Activated CD8-positive, alpha-beta T cell treated with anti-CD3 and anti-CD28 coated beads for 36 hours (primary cell): ENCODE measurements around the gene TERT. TPM values are rescaled to one million over a fixed set of nuclear protein-coding genes. Genes with fewer than 3 reads are reported as not detected.

ENCODE experiments used
- ATAC-seq: fragments of 200-7000 bp; cut with Tn5 transposase; one replicate; pipeline ENCODE4 v1.10.0; 2021; ENCODE audit warnings: mild to moderate bottlenecking, moderate library complexity
- CTCF ChIA-PET: fragments of 350-600 bp; sonication (Branson Sonifier 250); formaldehyde crosslinking; loops from one replicate; lab custom pipeline; 2021; ENCODE audit warnings: antibody characterized with exemption; lab: Charles Lee
- POLR2A ChIA-PET: fragments of 350-600 bp; sonication (Branson Sonifier 250); formaldehyde crosslinking; loops from one replicate; lab custom pipeline; 2021; ENCODE audit warnings: antibody characterized with exemption; lab: Charles Lee
- DNase-seq: peaks from one replicate; pipeline ENCODE4 v3.0.0-alpha.2; 2020
- H3K27ac Mint-ChIP-seq: one replicate; pipeline ENCODE4 v1.8.0; 2021; ENCODE audit warnings: mild to moderate bottlenecking, mixed read lengths
- H3K27me3 Mint-ChIP-seq: one replicate; pipeline ENCODE4 v1.8.0; 2021; ENCODE audit warnings: mixed read lengths
- H3K36me3 Mint-ChIP-seq: one replicate; pipeline ENCODE4 v1.8.0; 2021; ENCODE audit warnings: low read depth, mixed read lengths
- H3K4me1 Mint-ChIP-seq: one replicate; pipeline ENCODE4 v1.8.0; 2021; ENCODE audit warnings: low read depth, mixed read lengths
- H3K4me3 Mint-ChIP-seq: one replicate; pipeline ENCODE4 v1.8.0; 2021; ENCODE audit warnings: mild to moderate bottlenecking, moderate library complexity, mixed read lengths
- H3K9me3 Mint-ChIP-seq: one replicate; pipeline ENCODE4 v1.8.0; 2021; ENCODE audit warnings: mixed read lengths
- intact Hi-C: fragments of 100-400 bp; cut with micrococcal nuclease; formaldehyde crosslinking; loops from one replicate; pipeline ENCODE4 v1.10.0; 2022
- total RNA-seq, 2 experiments: library from RNA; stranded (reverse); gene quantifications; one replicate each; pipeline ENCODE4 v1.2.3, GENCODE V29; 2021
- TF ChIP-seq, protein P1 (sequence below): fragments of 200-600 bp; IDR thresholded peaks from one replicate; pipeline ENCODE4 v1.8.0; 2022; ENCODE audit warnings: antibody characterized with exemption, mild to moderate bottlenecking

The TERT gene
- total RNA-seq, 2 experiments from 2014 or later: 12.5 to 12.7 TPM

GRCh38 chr5:1222621-1223277 is 72.1 kb downstream of the TERT start:
- CTCF ChIA-PET: no interaction called here
- POLR2A ChIA-PET: no interaction called here
- ATAC-seq: no peak
- peaks cover 7% of the 10 kb centered on the region for H3K4me1 Mint-ChIP-seq
- intact Hi-C loops: no loop called here
- no peak overlapping the region for H3K27ac Mint-ChIP-seq
- no peak for DNase-seq
- no peaks in the 10 kb centered on the region for H3K36me3 Mint-ChIP-seq
- H3K9me3 Mint-ChIP-seq: no peaks in the 10 kb centered on the region
- no peak overlapping the region for H3K4me3 Mint-ChIP-seq
- TF ChIP-seq, protein P1, sequence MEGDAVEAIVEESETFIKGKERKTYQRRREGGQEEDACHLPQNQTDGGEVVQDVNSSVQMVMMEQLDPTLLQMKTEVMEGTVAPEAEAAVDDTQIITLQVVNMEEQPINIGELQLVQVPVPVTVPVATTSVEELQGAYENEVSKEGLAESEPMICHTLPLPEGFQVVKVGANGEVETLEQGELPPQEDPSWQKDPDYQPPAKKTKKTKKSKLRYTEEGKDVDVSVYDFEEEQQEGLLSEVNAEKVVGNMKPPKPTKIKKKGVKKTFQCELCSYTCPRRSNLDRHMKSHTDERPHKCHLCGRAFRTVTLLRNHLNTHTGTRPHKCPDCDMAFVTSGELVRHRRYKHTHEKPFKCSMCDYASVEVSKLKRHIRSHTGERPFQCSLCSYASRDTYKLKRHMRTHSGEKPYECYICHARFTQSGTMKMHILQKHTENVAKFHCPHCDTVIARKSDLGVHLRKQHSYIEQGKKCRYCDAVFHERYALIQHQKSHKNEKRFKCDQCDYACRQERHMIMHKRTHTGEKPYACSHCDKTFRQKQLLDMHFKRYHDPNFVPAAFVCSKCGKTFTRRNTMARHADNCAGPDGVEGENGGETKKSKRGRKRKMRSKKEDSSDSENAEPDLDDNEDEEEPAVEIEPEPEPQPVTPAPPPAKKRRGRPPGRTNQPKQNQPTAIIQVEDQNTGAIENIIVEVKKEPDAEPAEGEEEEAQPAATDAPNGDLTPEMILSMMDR: no peak
- H3K27me3 Mint-ChIP-seq: peaks cover 5% of the 10 kb centered on the region

DNA sequence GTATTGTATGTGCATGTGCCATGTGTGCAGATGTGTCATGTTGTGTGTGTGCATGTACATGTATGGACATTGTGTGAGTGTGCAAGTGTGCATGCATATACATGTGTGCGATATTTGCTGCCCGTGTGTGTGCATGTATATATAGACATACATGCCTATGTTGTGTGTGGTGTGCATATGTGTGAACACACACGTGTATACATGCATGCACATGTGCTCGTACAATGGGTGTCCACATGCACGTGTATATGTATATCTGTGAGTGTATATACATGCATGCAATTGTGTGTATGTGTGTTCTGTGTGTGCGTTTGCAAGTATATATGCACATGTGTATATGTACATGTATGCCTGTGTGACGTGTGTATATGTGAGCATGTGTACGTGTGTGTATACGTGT is 72.7 kb downstream of the TERT start:
- no peaks in the 10 kb centered on the region for H3K27me3 Mint-ChIP-seq
- intact Hi-C loops: no loop called here
- CTCF ChIA-PET: no interaction called here
- no peak overlapping the region for H3K27ac Mint-ChIP-seq
- peaks cover 5% of the 10 kb centered on the region for H3K4me1 Mint-ChIP-seq
- no peak overlapping the region for H3K4me3 Mint-ChIP-seq
- no peaks in the 10 kb centered on the region for H3K9me3 Mint-ChIP-seq
- POLR2A ChIA-PET: no interaction called here
- TF ChIP-seq, protein P1: no peak
- H3K36me3 Mint-ChIP-seq: no peaks in the 10 kb centered on the region
- no peak for ATAC-seq
- no peak for DNase-seq

GRCh38 chr5:1221721-1222120 is 73.1 kb downstream of the TERT start:
- Mint-ChIP-seq H3K27ac (no peak overlapping the region), H3K4me3 (no peak overlapping the region), H3K36me3 (no peaks in the 10 kb centered on the region), H3K27me3 (no peaks in the 10 kb centered on the region), H3K9me3 (no peaks in the 10 kb centered on the region), H3K4me1 (peaks cover 6% of the 10 kb centered on the region)
- TF ChIP-seq, protein P1: no peak
- ATAC-seq (no peak), DNase-seq (no peak)
- intact Hi-C loops: no loop called here
- POLR2A ChIA-PET: no interaction called here
- CTCF ChIA-PET: no interaction called here

GRCh38 chr5:1220831-1221230 is 74.0 kb downstream of the TERT start:
- ATAC-seq (no peak), DNase-seq (no peak)
- POLR2A ChIA-PET: no interaction called here
- Mint-ChIP-seq H3K4me3 (no peak overlapping the region), H3K27me3 (no peaks in the 10 kb centered on the region), H3K9me3 (no peaks in the 10 kb centered on the region), H3K27ac (no peak overlapping the region), H3K36me3 (no peaks in the 10 kb centered on the region), H3K4me1 (peaks cover 6% of the 10 kb centered on the region)
- intact Hi-C loops: no loop called here
- CTCF ChIA-PET: no interaction called here
- TF ChIP-seq, protein P1: no peak

DNA sequence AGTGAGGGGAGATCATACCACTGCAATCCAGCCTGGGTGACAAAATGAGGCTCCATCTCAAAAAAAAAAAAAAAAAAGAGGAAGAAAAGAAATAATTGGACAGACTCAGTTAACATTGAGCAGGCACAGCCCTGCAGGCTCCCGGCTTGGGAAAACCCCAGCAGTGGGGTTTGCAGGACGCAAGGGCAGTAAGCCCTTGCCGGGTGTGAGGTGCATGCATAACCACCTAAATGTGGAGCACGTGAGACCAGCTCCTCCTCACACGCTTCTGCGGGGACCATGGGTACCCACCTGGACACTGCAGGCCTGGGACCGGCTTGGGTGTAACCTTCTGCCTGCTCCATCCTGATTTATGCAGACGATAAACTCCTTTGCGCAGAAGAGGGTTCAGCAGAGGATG is 74.5 kb downstream of the TERT start:
- no peak overlapping the region for H3K4me3 Mint-ChIP-seq
- no peaks in the 10 kb centered on the region for H3K36me3 Mint-ChIP-seq
- ChIA-PET POLR2A (no interaction called here), CTCF (no interaction called here)
- DNase-seq (no peak), ATAC-seq (no peak)
- no peak overlapping the region for H3K27ac Mint-ChIP-seq
- no peaks in the 10 kb centered on the region for H3K27me3 Mint-ChIP-seq
- peaks cover 6% of the 10 kb centered on the region for H3K4me1 Mint-ChIP-seq
- intact Hi-C loops: no loop called here
- TF ChIP-seq, protein P1: no peak
- H3K9me3 Mint-ChIP-seq: no peaks in the 10 kb centered on the region
